K562 (cell line): ENCODE results near the gene WT1. TPM values are rescaled to one million over a fixed set of nuclear protein-coding genes. Genes with fewer than 3 reads are reported as not detected.

Source experiments
- ATF1 ChIP-seq, 2 experiments: fragments of 450-650 bp in 1 of 2; IDR thresholded peaks; 2 replicates each; pipeline ENCODE4 v1.6.1; 2016; ENCODE audit warnings: missing compliant biosample characterization in 1 of 2, missing genetic modification characterization in 1 of 2
- HMGN3 ChIP-seq: IDR thresholded peaks from 2 replicates; pipeline ENCODE4 v1.6.1; 2011; ENCODE audit warnings: borderline replicate concordance, low read depth, mild to moderate bottlenecking, mixed read lengths, low read length; ENCODE audit not compliant: insufficient read length; ENCODE audit errors: extremely low read depth
- PRDM10 ChIP-seq: fragments of 450-650 bp; IDR thresholded peaks from 2 replicates; pipeline ENCODE4 v1.6.1; 2018; ENCODE audit not compliant: partially characterized antibody
- SMARCA4 ChIP-seq: fragments of 450-650 bp; IDR thresholded peaks from 2 replicates; pipeline ENCODE4 v1.6.1; 2016
- ZNF592 ChIP-seq: fragments of 450-650 bp; IDR thresholded peaks from 2 replicates; pipeline ENCODE4 v1.6.1; 2017; ENCODE audit warnings: antibody characterized with exemption, mild to moderate bottlenecking
- ZNF707 ChIP-seq: fragments of 250-450 bp; sonication (Bioruptor Pico); conservative IDR thresholded peaks from 2 replicates; pipeline ENCODE4 v1.8.0; 2022; ENCODE audit warnings: inconsistent platforms, mild to moderate bottlenecking, moderate library complexity
- polyA plus RNA-seq, 8 experiments: library from polyadenylated mRNA; depleted of rRNA in 4 of 8; stranded (reverse) in 5 of 8; unstranded in 3 of 8; fragments of >200 nt; fragmentation: Nextera tagmentation in 2 of 8; fragmentation: Illumina TruSeq in 1 of 8; extraction: Ambion mirVana in 2 of 8; extraction: Trizol in 1 of 8; gene quantifications; 2 replicates each; pipeline versions ENCODE4 v1.2.1 to v1.2.3, GENCODE V29; 2011 to 2014; ENCODE audit warnings: inconsistent platforms in 1 of 8, missing spikeins in 1 of 8
- total RNA-seq, 7 experiments: library from RNA; depleted of rRNA in 6 of 7; stranded (reverse); fragments of >200 nt in 6 of 7; fragmentation: Illumina TruSeq in 2 of 7; extraction: Trizol in 2 of 7; gene quantifications; 2 replicates each; pipeline versions ENCODE4 v1.2.1 to v1.2.3, GENCODE V29; 2011 to 2021; ENCODE audit warnings: low replicate concordance in 1 of 7
- TF ChIP-seq, protein P1 (sequence below), 3 experiments: fragments of 200-800 bp in 1 of 3; sonication (Bioruptor generic) in 1 of 3; sonication (generic) in 1 of 3; formaldehyde crosslinking in 1 of 3; IDR thresholded peaks; 2 replicates each; pipeline versions ENCODE4 v1.6.1 to v1.8.0; 2016 to 2022; ENCODE audit warnings: mild to moderate bottlenecking in 2 of 3, missing compliant biosample characterization in 2 of 3, missing genetic modification characterization in 2 of 3, missing genetic modification reagents in 1 of 3
- TF ChIP-seq, protein P2 (sequence below): fragments of 250-450 bp; sonication (Bioruptor Pico); IDR thresholded peaks from 2 replicates; pipeline ENCODE4 v1.9.0; 2021; ENCODE audit warnings: mild to moderate bottlenecking, inconsistent platforms

Gene WT1
- total and polyA plus RNA-seq, 9 of the 15 experiments (the other 6 are each of a cell fraction or from before 2014, with no cell fraction given): 7.1 to 33.8 (median 19.4) TPM

DNA sequence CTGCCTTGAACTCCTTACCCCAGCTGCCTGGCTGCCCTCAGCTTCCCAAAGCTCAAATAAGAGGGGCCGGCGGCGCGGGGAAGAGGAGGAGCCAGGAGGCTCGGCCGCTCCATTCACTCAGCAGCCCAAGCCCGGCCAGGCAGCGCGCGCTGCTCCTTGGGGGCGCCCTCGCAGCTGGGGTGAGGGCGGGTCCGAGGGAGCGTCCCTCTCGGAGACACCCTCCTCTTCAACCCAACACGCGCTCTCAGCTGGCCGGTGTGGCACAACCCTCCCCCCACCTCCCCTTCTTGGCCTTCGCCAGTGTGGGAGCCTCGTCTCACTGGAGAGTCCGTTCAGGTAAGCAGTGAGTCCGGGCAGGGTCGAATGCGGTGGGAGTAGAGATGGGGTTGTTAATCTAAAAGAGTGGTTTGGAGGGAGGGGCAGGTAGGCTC is at the start of gene WT1 (continued):
- TF ChIP-seq, protein P1, sequence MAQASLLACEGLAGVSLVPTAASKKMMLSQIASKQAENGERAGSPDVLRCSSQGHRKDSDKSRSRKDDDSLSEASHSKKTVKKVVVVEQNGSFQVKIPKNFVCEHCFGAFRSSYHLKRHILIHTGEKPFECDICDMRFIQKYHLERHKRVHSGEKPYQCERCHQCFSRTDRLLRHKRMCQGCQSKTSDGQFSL (CRISPR knock-in tag; IDR thresholded peaks at IDR 0.05): peak; percentile 45; the same call in 1 of the 2 replicates
- TF ChIP-seq, protein P1 (tag; IDR thresholded peaks at IDR 0.05): no peak
- TF ChIP-seq, protein P2, sequence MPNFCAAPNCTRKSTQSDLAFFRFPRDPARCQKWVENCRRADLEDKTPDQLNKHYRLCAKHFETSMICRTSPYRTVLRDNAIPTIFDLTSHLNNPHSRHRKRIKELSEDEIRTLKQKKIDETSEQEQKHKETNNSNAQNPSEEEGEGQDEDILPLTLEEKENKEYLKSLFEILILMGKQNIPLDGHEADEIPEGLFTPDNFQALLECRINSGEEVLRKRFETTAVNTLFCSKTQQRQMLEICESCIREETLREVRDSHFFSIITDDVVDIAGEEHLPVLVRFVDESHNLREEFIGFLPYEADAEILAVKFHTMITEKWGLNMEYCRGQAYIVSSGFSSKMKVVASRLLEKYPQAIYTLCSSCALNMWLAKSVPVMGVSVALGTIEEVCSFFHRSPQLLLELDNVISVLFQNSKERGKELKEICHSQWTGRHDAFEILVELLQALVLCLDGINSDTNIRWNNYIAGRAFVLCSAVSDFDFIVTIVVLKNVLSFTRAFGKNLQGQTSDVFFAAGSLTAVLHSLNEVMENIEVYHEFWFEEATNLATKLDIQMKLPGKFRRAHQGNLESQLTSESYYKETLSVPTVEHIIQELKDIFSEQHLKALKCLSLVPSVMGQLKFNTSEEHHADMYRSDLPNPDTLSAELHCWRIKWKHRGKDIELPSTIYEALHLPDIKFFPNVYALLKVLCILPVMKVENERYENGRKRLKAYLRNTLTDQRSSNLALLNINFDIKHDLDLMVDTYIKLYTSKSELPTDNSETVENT: peak; percentile 56
- TF ChIP-seq ATF1 (CRISPR knock-in tag; IDR thresholded peaks at IDR 0.05): no peak
- peak; percentile 11; the same call in 1 of the 2 replicates for TF ChIP-seq ATF1 (tag; IDR thresholded peaks at IDR 0.05)
- TF ChIP-seq HMGN3: peak; percentile 55
- TF ChIP-seq SMARCA4: peak; percentile 48; the same call in 1 of the 2 replicates
- no peak for TF ChIP-seq ZNF707 (CRISPR knock-in tag)
- TF ChIP-seq PRDM10: peak; percentile 54
- peak; percentile 86 for TF ChIP-seq ZNF592
